Lower lobe of right lung (tissue), 2 donors: ENCODE results near the gene PHLPP1. TPM values are rescaled to one million over a fixed set of nuclear protein-coding genes. Genes with fewer than 3 reads are reported as not detected.
A peak's percentile ranks its signal among the peaks of the same experiment; 100 is the strongest.

Source experiments
- ATAC-seq, 2 donors: fragments of 200-7000 bp; cut with Tn5 transposase; one replicate each; pipeline ENCODE4 v1.9.1; 2020 to 2022; ENCODE audit warnings: mild to moderate bottlenecking in 2 of 2, moderate library complexity in 2 of 2
- DNase-seq: peaks from one replicate; pipeline ENCODE4 v3.0.0-alpha.2; 2020
- H3K27ac ChIP-seq: fragments of 200-600 bp; one replicate; pipeline ENCODE4 v1.8.0; 2022
- H3K27me3 ChIP-seq: fragments of 200-600 bp; one replicate; pipeline ENCODE4 v1.8.0; 2022; ENCODE audit warnings: low read depth
- H3K36me3 ChIP-seq: fragments of 200-600 bp; one replicate; pipeline ENCODE4 v1.8.0; 2022; ENCODE audit warnings: mild to moderate bottlenecking
- H3K4me1 ChIP-seq: fragments of 200-600 bp; one replicate; pipeline ENCODE4 v1.8.0; 2022
- H3K4me3 ChIP-seq: fragments of 200-600 bp; one replicate; pipeline ENCODE4 v1.8.0; 2022; ENCODE audit warnings: mild to moderate bottlenecking
- H3K9me3 ChIP-seq: fragments of 200-600 bp; one replicate; pipeline ENCODE4 v1.8.0; 2022
- CTCF ChIP-seq: fragments of 200-600 bp; IDR thresholded peaks from one replicate; pipeline ENCODE4 v1.8.0; 2022; ENCODE audit warnings: antibody characterized with exemption, mild to moderate bottlenecking
- intact Hi-C: fragments of 100-400 bp; cut with DNase I; formaldehyde crosslinking; loops from one replicate; pipeline ENCODE4 v1.11.0; 2022
- total RNA-seq: library from RNA; stranded (reverse); fragmentation: NEBNext Ultra II Directional; extraction: Animal tissue kit (Norgen Biotek cat#: 25700); gene quantifications from one replicate; pipeline ENCODE4 v1.2.1, GENCODE V29; 2021
- donor health status: DM: no; HTN: yes; CAD: no; lungs with severe emphysema.

PHLPP1 gene
- total RNA-seq, 1 donor from 2014 or later = 12.6 TPM

- intact Hi-C loops = no loop called here
- no peak for TF ChIP-seq CTCF
- H3K36me3 ChIP-seq = no peaks in the 10 kb centered on the region
- H3K4me1 ChIP-seq = no peaks in the 10 kb centered on the region
- no peak overlapping the region for H3K4me3 ChIP-seq
- no peaks in the 10 kb centered on the region for H3K27me3 ChIP-seq
- ATAC-seq (no peak), DNase-seq (no peak)
- H3K27ac ChIP-seq = no peak overlapping the region
- no peaks in the 10 kb centered on the region for H3K9me3 ChIP-seq
Measured at GRCh38 chr18:62848946-62849345, 133.6 kb downstream of the PHLPP1 start.

- no peaks in the 10 kb centered on the region for H3K27me3 ChIP-seq
- no peak for TF ChIP-seq CTCF
- no peak overlapping the region for H3K4me3 ChIP-seq
- no peaks in the 10 kb centered on the region for H3K36me3 ChIP-seq
- intact Hi-C loops = no loop called here
- no peaks in the 10 kb centered on the region for H3K9me3 ChIP-seq
- peak overlapping the region; percentile 53 for H3K27ac ChIP-seq
- DNase-seq = no peak
- ATAC-seq = peak in 1 of 2 donors; percentile 27
- H3K4me1 ChIP-seq = no peaks in the 10 kb centered on the region
Measured at GRCh38 chr18:62850619-62851306, 135.4 kb downstream of the PHLPP1 start.

GRCh38 chr18:62852851-62853250 lies 137.5 kb downstream of the PHLPP1 start:
- ATAC-seq (no peak), DNase-seq (no peak)
- TF ChIP-seq CTCF = no peak
- Histone ChIP-seq H3K9me3 (no peaks in the 10 kb centered on the region), H3K27me3 (no peaks in the 10 kb centered on the region), H3K27ac (no peak overlapping the region), H3K36me3 (no peaks in the 10 kb centered on the region), H3K4me3 (no peak overlapping the region), H3K4me1 (no peaks in the 10 kb centered on the region)
- intact Hi-C loops = no loop called here

- no peak for DNase-seq
- no peaks in the 10 kb centered on the region for H3K27me3 ChIP-seq
- no peak overlapping the region for H3K4me3 ChIP-seq
- H3K27ac ChIP-seq = no peak overlapping the region
- no peaks in the 10 kb centered on the region for H3K9me3 ChIP-seq
- no peak for ATAC-seq
- no peaks in the 10 kb centered on the region for H3K36me3 ChIP-seq
- intact Hi-C loops = no loop called here
- no peaks in the 10 kb centered on the region for H3K4me1 ChIP-seq
- TF ChIP-seq CTCF = no peak
Measured at GRCh38 chr18:62856294-62856693, 141.0 kb downstream of the PHLPP1 start.

- Histone ChIP-seq H3K27ac (no peak overlapping the region), H3K4me1 (no peaks in the 10 kb centered on the region), H3K9me3 (no peaks in the 10 kb centered on the region), H3K36me3 (no peaks in the 10 kb centered on the region), H3K27me3 (no peaks in the 10 kb centered on the region), H3K4me3 (no peak overlapping the region)
- DNase-seq (no peak), ATAC-seq (no peak)
- TF ChIP-seq CTCF = no peak
- intact Hi-C loops = no loop called here
Measured at GRCh38 chr18:62857263-62857976, 142.1 kb downstream of the PHLPP1 start.
